K562 (cell line): ENCODE measurements around the gene IGFALS. TPM values are rescaled to one million over a fixed set of nuclear protein-coding genes. Genes with fewer than 3 reads are reported as not detected.

Experiments used
- CBX5 ChIP-seq: IDR thresholded peaks from 2 replicates; pipeline ENCODE4 v1.6.1; 2014; ENCODE audit warnings: low read depth, borderline replicate concordance
- E2F6 ChIP-seq, 2 experiments: IDR thresholded peaks; 2 replicates each; pipeline ENCODE4 v1.6.1; 2011; ENCODE audit warnings: borderline replicate concordance in 1 of 2, control low read depth in 1 of 2, low read depth in 1 of 2, low read length in 1 of 2, mild to moderate bottlenecking in 1 of 2, mixed read lengths in 1 of 2, moderate library complexity in 1 of 2; ENCODE audit not compliant: insufficient read depth in 1 of 2, insufficient read length in 1 of 2, poor library complexity in 1 of 2, severe bottlenecking in 1 of 2; ENCODE audit errors: extremely low read depth in 1 of 2
- FOS ChIP-seq: IDR thresholded peaks from 3 replicates; pipeline ENCODE4 v1.6.1; 2011; ENCODE audit not compliant: insufficient read length; ENCODE audit errors: extremely low read depth
- HDAC6 ChIP-seq: IDR thresholded peaks from 2 replicates; pipeline ENCODE4 v1.6.1; 2012; ENCODE audit warnings: low read depth, mild to moderate bottlenecking, control low read depth, inconsistent platforms, low read length, moderate library complexity
- MCM7 ChIP-seq, 2 experiments: fragments of 450-650 bp; IDR thresholded peaks; 2 replicates each; pipeline ENCODE4 v1.6.1; 2016 to 2018
- MLX ChIP-seq, 2 experiments: fragments of 450-650 bp in 1 of 2; sonication (generic) in 1 of 2; formaldehyde crosslinking; conservative IDR thresholded peaks; 2 replicates each; pipeline versions ENCODE4 v1.4.0 to v1.8.1; 2020 to 2022; ENCODE audit warnings: mild to moderate bottlenecking in 1 of 2, missing genetic modification reagents in 1 of 2
- NFE2L1 ChIP-seq: fragments of 450-650 bp; IDR thresholded peaks from 2 replicates; pipeline ENCODE4 v1.6.1; 2016; ENCODE audit warnings: missing genetic modification characterization, low read depth, mild to moderate bottlenecking, missing compliant biosample characterization, moderate library complexity, borderline replicate concordance
- NKRF ChIP-seq: fragments of 450-650 bp; IDR thresholded peaks from 2 replicates; pipeline ENCODE4 v1.6.1; 2016; ENCODE audit warnings: borderline replicate concordance
- RFX7 ChIP-seq: fragments of 250-450 bp; sonication (Bioruptor Pico); IDR thresholded peaks from 2 replicates; pipeline ENCODE4 v1.5.1; 2021; ENCODE audit warnings: mild to moderate bottlenecking
- THAP7 ChIP-seq: fragments of 250-450 bp; sonication (Bioruptor Pico); IDR thresholded peaks from 2 replicates; pipeline ENCODE4 v1.5.0; 2021
- U2AF2 ChIP-seq: fragments of 200-400 bp; formaldehyde crosslinking; optimal IDR thresholded peaks from 2 replicates; pipeline ENCODE3; 2017; ENCODE audit warnings: low read depth, mild to moderate bottlenecking, low read length
- ZBTB1 ChIP-seq: sonication (generic); formaldehyde crosslinking; IDR thresholded peaks from 2 replicates; pipeline ENCODE4 v1.8.1; 2023; ENCODE audit warnings: missing genetic modification reagents, low read depth, mild to moderate bottlenecking, borderline replicate concordance
- ZBTB9 ChIP-seq: fragments of 450-650 bp; formaldehyde crosslinking; IDR thresholded peaks from 2 replicates; pipeline ENCODE4 v1.4.0; 2020; ENCODE audit warnings: mild to moderate bottlenecking, moderate library complexity
- ZFP1 ChIP-seq: fragments of 450-650 bp; formaldehyde crosslinking; IDR thresholded peaks from 2 replicates; pipeline ENCODE4 v1.4.0; 2020; ENCODE audit warnings: mild to moderate bottlenecking, mixed read lengths
- ZNF121 ChIP-seq: sonication (generic); formaldehyde crosslinking; conservative IDR thresholded peaks from 2 replicates; pipeline ENCODE4 v1.8.0; 2022; ENCODE audit warnings: missing genetic modification reagents
- ZNF217 ChIP-seq: sonication (generic); formaldehyde crosslinking; IDR thresholded peaks from 2 replicates; pipeline ENCODE4 v1.8.0; 2022; ENCODE audit warnings: mild to moderate bottlenecking, missing genetic modification reagents
- ZNF586 ChIP-seq: fragments of 450-650 bp; formaldehyde crosslinking; conservative IDR thresholded peaks from 2 replicates; pipeline ENCODE4 v1.4.0; 2020; ENCODE audit warnings: mild to moderate bottlenecking, moderate library complexity
- ZNF695 ChIP-seq: fragments of 450-650 bp; formaldehyde crosslinking; IDR thresholded peaks from 2 replicates; pipeline ENCODE4 v1.4.0; 2020; ENCODE audit warnings: mild to moderate bottlenecking, moderate library complexity
- ZNF717 ChIP-seq: fragments of 250-450 bp; sonication (Bioruptor Pico); IDR thresholded peaks from 2 replicates; pipeline ENCODE4 v1.5.0; 2021
- ZNF740 ChIP-seq, 3 experiments: fragments of 200-800 bp in 1 of 3; sonication (Bioruptor generic) in 1 of 3; sonication (generic) in 1 of 3; formaldehyde crosslinking in 1 of 3; IDR thresholded peaks; 2 replicates each; pipeline versions ENCODE4 v1.6.1 to v1.8.0; 2016 to 2022; ENCODE audit warnings: mild to moderate bottlenecking in 2 of 3, missing compliant biosample characterization in 2 of 3, missing genetic modification characterization in 2 of 3, missing genetic modification reagents in 1 of 3
- polyA plus RNA-seq, 8 experiments: library from polyadenylated mRNA; depleted of rRNA in 4 of 8; stranded (reverse) in 5 of 8; unstranded in 3 of 8; fragments of >200 nt; fragmentation: Nextera tagmentation in 2 of 8; fragmentation: Illumina TruSeq in 1 of 8; extraction: Ambion mirVana in 2 of 8; extraction: Trizol in 1 of 8; gene quantifications; 2 replicates each; pipeline versions ENCODE4 v1.2.1 to v1.2.3, GENCODE V29; 2011 to 2014; ENCODE audit warnings: inconsistent platforms in 1 of 8, missing spikeins in 1 of 8
- total RNA-seq, 7 experiments: library from RNA; depleted of rRNA in 6 of 7; stranded (reverse); fragments of >200 nt in 6 of 7; fragmentation: Illumina TruSeq in 2 of 7; extraction: Trizol in 2 of 7; gene quantifications; 2 replicates each; pipeline versions ENCODE4 v1.2.1 to v1.2.3, GENCODE V29; 2011 to 2021; ENCODE audit warnings: low replicate concordance in 1 of 7

IGFALS gene
- total and polyA plus RNA-seq, 9 of the 15 experiments (the other 6 are each of a cell fraction or from before 2014, with no cell fraction given): not detected

GRCh38 chr16:1782408-1783264 is 10.9 kb downstream of the IGFALS start, which contains the start of the genes NUBP2 and SPSB3 (continued):
- peak in 1 of 2 experiments; percentile 65 for TF ChIP-seq E2F6 (IDR thresholded peaks at IDR 0.05; ENCODE audit: borderline replicate concordance in 1 of 2, extremely low read depth in 1 of 2, insufficient read depth in 1 of 2, insufficient read length in 1 of 2, low read depth in 1 of 2, low read length in 1 of 2, poor library complexity in 1 of 2, severe bottlenecking in 1 of 2)
- TF ChIP-seq ZNF717 (CRISPR knock-in tag): no peak
- TF ChIP-seq RFX7 (CRISPR knock-in tag): no peak
- TF ChIP-seq HDAC6: no peak
- no peak for TF ChIP-seq ZNF217
- TF ChIP-seq CBX5: no peak
- no peak for TF ChIP-seq MCM7 (IDR thresholded peaks at IDR 0.05)
- TF ChIP-seq ZNF121 (CRISPR knock-in tag): no peak
- TF ChIP-seq ZBTB1: no peak
- TF ChIP-seq THAP7: no peak
- TF ChIP-seq NFE2L1 (tag): no peak
- 0 out of 2 replicates have a peak, but pooled peaks have one; percentile 44 for TF ChIP-seq ZBTB9 (CRISPR knock-in tag)
- TF ChIP-seq ZNF695 (CRISPR knock-in tag): no peak
- no peak for TF ChIP-seq ZNF586
- no peak; the same call in 1 of the 2 replicates for TF ChIP-seq NKRF
- no peak for TF ChIP-seq ZNF740 (CRISPR knock-in tag; IDR thresholded peaks at IDR 0.05)
- no peak for TF ChIP-seq ZNF740 (tag; IDR thresholded peaks at IDR 0.05)
- no peak for TF ChIP-seq MLX (CRISPR knock-in tag; conservative IDR thresholded peaks at IDR 0.05)
- TF ChIP-seq ZFP1 (CRISPR knock-in tag): no peak
- no peak for TF ChIP-seq U2AF2
- TF ChIP-seq FOS: peak; percentile 95
